ENCODE measurements around the gene OR6B1.
"Not testable (repeated sequence)": the region's sequence is repeated elsewhere in the genome, so short reads cannot be mapped to it uniquely, and the experiment has no call there.

GRCh38 chr7:144010821-144011220 is 10.7 kb downstream of the OR6B1 start:
- TF ChIP-seq, protein P1, sequence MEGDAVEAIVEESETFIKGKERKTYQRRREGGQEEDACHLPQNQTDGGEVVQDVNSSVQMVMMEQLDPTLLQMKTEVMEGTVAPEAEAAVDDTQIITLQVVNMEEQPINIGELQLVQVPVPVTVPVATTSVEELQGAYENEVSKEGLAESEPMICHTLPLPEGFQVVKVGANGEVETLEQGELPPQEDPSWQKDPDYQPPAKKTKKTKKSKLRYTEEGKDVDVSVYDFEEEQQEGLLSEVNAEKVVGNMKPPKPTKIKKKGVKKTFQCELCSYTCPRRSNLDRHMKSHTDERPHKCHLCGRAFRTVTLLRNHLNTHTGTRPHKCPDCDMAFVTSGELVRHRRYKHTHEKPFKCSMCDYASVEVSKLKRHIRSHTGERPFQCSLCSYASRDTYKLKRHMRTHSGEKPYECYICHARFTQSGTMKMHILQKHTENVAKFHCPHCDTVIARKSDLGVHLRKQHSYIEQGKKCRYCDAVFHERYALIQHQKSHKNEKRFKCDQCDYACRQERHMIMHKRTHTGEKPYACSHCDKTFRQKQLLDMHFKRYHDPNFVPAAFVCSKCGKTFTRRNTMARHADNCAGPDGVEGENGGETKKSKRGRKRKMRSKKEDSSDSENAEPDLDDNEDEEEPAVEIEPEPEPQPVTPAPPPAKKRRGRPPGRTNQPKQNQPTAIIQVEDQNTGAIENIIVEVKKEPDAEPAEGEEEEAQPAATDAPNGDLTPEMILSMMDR (IDR thresholded peaks at IDR 0.05), result not testable (repeated sequence)
- not testable (repeated sequence) for TF ChIP-seq POLR2A (IDR thresholded peaks at IDR 0.05)
